Activated CD4-positive, CD25-positive, alpha-beta regulatory T cell treated with anti-CD3 and anti-CD28 coated beads, Interleukin-2, amount 50 U/mL, for 16 hours (primary cell): ENCODE data around the gene KCNK10.

ENCODE experiments used
- DNase-seq: peaks from one replicate; pipeline ENCODE4 v3.0.0-alpha.2; 2020; ENCODE audit warnings: low read depth, low spot score

The KCNK10 gene

GRCh38 chr14:88185843-88186242 is 137.2 kb downstream of the KCNK10 start:
- no peak for DNase-seq

- DNase-seq: no peak
Measured at GRCh38 chr14:88184956-88185355, 138.1 kb downstream of the KCNK10 start.

- no peak for DNase-seq
Measured at GRCh38 chr14:88181072-88181471, 142.0 kb downstream of the KCNK10 start.

GRCh38 chr14:88179716-88180115 is 143.4 kb downstream of the KCNK10 start:
- DNase-seq: no peak

- DNase-seq: no peak
Measured at GRCh38 chr14:88170333-88170732, 152.7 kb downstream of the KCNK10 start.

- peak; percentile 30 for DNase-seq
Measured at GRCh38 chr14:88168498-88169165, 154.4 kb downstream of the KCNK10 start.

GRCh38 chr14:88168025-88168424 is 155.0 kb downstream of the KCNK10 start:
- DNase-seq: no peak

- DNase-seq: no peak
Measured at GRCh38 chr14:88166616-88167015, 156.5 kb downstream of the KCNK10 start.

- DNase-seq: no peak
Measured at GRCh38 chr14:88164906-88165534, 158.0 kb downstream of the KCNK10 start.

- no peak for DNase-seq
Measured at GRCh38 chr14:88163731-88164255, 159.3 kb downstream of the KCNK10 start.

GRCh38 chr14:88156127-88156526 is 166.9 kb downstream of the KCNK10 start:
- no peak for DNase-seq

- DNase-seq: no peak
Measured at GRCh38 chr14:88154926-88155325, 168.1 kb downstream of the KCNK10 start.

GRCh38 chr14:88154321-88154720 is 168.7 kb downstream of the KCNK10 start:
- DNase-seq: no peak

GRCh38 chr14:88146881-88147649 is 176.0 kb downstream of the KCNK10 start:
- DNase-seq: no peak

- DNase-seq: no peak
Measured at GRCh38 chr14:88143810-88144209, 179.3 kb downstream of the KCNK10 start.

- DNase-seq: no peak
Measured at GRCh38 chr14:88142997-88143396, 180.1 kb downstream of the KCNK10 start.

- DNase-seq: no peak
Measured at GRCh38 chr14:88140874-88141273, 182.2 kb downstream of the KCNK10 start.

GRCh38 chr14:88137327-88137726 is 185.7 kb downstream of the KCNK10 start:
- DNase-seq: no peak
